ENCODE data around the gene B3GNT9.

GRCh38 chr16:67155295-67156142 is 4.7 kb upstream of the B3GNT9 start:
- TF ChIP-seq, protein P1, sequence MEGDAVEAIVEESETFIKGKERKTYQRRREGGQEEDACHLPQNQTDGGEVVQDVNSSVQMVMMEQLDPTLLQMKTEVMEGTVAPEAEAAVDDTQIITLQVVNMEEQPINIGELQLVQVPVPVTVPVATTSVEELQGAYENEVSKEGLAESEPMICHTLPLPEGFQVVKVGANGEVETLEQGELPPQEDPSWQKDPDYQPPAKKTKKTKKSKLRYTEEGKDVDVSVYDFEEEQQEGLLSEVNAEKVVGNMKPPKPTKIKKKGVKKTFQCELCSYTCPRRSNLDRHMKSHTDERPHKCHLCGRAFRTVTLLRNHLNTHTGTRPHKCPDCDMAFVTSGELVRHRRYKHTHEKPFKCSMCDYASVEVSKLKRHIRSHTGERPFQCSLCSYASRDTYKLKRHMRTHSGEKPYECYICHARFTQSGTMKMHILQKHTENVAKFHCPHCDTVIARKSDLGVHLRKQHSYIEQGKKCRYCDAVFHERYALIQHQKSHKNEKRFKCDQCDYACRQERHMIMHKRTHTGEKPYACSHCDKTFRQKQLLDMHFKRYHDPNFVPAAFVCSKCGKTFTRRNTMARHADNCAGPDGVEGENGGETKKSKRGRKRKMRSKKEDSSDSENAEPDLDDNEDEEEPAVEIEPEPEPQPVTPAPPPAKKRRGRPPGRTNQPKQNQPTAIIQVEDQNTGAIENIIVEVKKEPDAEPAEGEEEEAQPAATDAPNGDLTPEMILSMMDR (IDR thresholded peaks at IDR 0.05) = peak; percentile 98 to 99 (median 98)
- TF ChIP-seq EP300 (IDR thresholded peaks at IDR 0.05) (no peak), POLR2A (IDR thresholded peaks at IDR 0.05; ENCODE audit: low read depth) (no peak)
